GM21526 (cell line): ENCODE data around the gene WDR86.

Source experiments
- ATAC-seq: cut with Tn5 transposase; IDR thresholded peaks from one replicate; pipeline ENCODE4 v1.9.1; 2021; ENCODE audit warnings: moderate library complexity; ENCODE audit not compliant: unreplicated experiment, low FRiP score

The WDR86 gene

GRCh38 chr7:151440799-151441445 lies 31.1 kb upstream of the WDR86 start:
- ATAC-seq = no peak

DNA sequence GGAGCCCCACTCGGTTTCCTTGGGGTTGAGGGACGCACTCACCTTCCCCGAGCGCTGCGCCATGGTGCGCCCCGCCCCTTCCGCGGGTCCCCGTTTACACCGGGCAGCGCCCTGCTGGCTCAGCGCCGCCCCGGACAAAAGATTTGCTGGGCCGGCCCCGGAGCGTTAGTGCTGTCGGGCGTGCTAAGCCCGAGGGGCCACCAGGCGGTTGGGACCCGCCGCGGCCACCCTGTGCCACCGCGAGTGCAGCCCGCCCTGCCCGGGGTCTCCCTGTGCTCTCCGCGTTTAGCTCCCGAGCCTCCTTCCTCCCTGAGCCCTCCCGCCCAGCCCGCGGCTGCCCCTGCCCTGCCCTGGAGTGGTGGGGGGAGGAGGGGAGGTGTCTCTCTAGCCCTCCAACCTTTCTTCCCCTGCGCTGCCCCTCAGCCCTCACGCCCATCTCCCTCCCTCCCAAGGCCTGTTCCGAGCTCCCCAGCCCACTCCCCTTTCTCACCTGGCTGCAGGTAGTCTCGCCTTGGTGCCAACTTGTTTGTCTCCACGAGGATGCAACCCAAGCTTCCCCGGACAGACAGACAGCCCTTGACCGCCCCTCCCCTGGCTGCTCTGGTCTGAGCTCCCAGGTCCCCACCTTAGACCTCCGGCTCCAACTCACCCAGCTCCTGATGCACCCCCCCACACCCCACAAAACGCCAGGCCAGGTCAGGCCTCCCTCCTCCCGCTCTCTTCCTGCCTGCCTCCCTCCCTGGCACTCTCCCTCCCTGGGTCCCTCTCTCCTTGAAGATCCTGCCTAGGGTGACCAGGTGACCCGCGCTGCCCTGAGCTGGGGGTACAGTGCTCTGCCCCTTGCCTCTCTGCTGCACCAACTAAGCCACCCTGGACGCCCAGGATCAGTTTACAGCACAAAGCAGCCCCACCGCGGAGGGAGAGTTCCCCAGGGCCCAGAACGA lies 30.3 kb upstream of the WDR86 start, which contains the start of gene CRYGN:
Gene CRYGN (minus strand): TSS at position 287 of the 944 bp plus-strand sequence. CDS start 224 bp downstream, at position 63.
- ATAC-seq = no peak

DNA sequence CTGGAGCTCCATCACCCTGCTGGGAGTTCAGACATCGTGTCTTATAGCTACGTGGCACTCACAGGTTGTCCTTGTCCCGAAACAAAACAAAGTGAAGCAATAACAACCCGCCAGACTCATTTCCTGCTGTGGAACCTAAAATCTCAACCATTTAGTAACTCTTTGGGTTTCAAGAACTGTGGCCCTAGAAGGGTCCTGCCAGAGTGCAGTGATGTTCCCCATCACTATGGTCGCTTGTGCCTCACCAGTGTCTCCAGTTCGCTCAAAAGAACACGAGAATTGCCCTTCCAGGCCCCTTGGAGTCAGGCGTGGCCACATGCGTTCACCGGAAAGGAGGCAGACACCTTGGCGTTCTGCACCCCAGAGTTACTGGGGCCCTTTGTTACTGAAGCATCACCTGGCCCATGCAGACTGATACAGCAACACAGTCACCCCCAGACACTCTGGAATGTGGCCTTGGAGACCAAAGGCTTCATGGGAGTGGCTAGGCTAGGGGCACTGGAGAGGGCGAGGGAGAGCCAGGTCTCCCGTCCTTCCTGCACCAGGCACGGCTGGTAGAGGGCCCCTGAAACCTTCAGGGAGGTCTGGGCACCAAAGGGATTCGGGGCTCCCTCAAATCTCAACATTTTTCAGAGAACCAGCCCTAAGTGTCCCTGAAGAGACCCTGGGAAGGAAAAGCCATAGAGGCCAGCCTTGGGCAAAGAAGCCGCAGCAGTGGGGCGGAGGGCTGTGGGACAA lies 29.2 kb upstream of the WDR86 start:
- no peak for ATAC-seq

- ATAC-seq = no peak
These were observed 28.2 kb upstream of the WDR86 start for GRCh38 chr7:151437866-151438516.

GRCh38 chr7:151437159-151437553 lies 27.3 kb upstream of the WDR86 start:
- no peak for ATAC-seq

- ATAC-seq = no peak
These were observed 26.8 kb upstream of the WDR86 start for GRCh38 chr7:151436446-151437158.

DNA sequence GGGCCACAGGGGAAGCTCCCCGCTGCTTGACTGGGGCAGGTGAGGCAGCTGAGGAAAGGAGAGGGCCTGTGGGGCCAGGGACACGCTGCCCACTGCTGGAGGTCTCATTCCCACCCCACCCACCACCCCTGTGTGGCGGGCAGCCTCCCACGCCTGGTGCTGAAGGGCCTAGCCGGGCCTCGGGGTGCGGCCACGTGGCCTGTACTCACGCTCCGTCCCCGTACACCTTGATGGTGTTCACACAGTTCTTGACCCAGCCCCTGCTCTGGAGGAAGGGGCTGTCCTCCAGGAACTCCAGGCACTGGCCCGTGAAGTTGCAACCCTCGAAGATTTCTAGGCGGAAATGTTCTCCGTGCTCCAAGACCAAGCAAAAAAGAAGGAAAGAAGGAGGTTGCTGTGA lies 26.1 kb upstream of the WDR86 start:
- ATAC-seq = no peak

- ATAC-seq = no peak
These were observed 25.5 kb upstream of the WDR86 start for GRCh38 chr7:151435103-151435916.

- no peak for ATAC-seq
These were observed 24.7 kb upstream of the WDR86 start for GRCh38 chr7:151434549-151434948.

GRCh38 chr7:151433721-151434400 lies 24.0 kb upstream of the WDR86 start:
- no peak for ATAC-seq

DNA sequence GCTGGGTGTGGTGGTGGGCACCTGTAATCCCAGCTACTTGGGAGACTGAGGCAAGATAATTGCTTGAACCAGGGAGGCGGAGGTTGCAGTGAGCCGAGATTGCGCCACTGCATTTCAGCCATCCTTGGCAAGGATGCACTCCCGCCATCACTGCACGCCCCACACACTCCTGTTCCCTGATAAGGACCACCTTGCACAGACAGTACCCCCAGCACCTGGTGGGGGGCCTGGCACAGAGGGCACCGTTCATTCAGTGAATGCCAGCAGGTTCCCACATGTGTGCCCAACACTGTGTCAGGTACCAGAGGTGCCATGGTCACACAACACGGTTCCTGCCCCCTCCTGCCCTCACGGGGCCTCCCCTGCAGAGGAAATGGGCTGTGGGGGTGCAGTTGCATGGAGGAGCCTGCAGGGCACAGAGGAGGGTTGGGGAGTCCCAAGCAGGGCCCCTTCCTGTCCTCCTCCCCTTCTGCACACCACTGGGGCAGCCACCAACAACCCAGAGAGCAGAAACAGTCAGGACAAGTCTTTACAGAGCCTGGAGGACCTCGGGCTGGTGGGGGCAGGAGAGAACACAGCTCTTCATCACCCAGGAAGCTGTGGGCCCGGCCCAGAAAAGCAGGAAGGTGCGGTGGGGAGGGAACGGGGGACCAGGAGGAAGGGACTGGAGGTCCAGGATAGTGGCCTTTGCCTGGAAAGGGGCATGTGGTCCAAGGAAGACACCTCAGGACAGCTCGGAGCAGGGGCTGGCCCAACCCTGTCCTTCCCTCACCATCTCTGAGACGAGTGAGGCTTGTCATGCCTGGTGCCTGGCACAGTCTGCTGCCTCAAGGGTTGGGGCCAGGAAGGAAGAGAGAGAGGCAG lies 23.1 kb upstream of the WDR86 start:
- ATAC-seq = peak; percentile 66

- ATAC-seq = no peak
These were observed 22.0 kb upstream of the WDR86 start for GRCh38 chr7:151431768-151432311.

DNA sequence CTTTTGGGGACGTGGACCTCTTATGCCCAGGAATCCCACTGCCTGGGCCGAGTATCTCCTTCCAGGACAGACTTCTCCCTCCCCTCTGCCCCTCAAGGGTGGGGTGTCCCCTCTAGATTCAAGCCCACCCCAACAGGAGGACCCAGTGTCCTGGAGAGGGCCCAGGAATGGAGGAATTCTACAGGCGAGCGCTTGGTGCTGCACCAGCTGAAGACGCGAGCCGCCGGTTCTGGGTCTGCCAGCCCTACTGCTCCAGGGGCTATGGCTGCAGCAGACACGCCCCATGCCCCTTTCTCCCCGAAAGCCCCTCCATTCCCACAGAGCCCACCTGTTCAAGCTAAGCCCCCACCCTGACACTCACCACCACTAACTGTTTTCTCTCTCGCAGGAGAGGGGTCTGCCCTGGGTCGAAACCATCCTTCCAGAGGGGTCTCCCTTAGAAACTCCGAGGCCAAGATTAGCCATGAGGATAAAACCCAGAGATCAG lies 21.5 kb upstream of the WDR86 start:
- no peak for ATAC-seq

- no peak for ATAC-seq
These were observed 20.8 kb upstream of the WDR86 start for GRCh38 chr7:151430391-151431205.

DNA sequence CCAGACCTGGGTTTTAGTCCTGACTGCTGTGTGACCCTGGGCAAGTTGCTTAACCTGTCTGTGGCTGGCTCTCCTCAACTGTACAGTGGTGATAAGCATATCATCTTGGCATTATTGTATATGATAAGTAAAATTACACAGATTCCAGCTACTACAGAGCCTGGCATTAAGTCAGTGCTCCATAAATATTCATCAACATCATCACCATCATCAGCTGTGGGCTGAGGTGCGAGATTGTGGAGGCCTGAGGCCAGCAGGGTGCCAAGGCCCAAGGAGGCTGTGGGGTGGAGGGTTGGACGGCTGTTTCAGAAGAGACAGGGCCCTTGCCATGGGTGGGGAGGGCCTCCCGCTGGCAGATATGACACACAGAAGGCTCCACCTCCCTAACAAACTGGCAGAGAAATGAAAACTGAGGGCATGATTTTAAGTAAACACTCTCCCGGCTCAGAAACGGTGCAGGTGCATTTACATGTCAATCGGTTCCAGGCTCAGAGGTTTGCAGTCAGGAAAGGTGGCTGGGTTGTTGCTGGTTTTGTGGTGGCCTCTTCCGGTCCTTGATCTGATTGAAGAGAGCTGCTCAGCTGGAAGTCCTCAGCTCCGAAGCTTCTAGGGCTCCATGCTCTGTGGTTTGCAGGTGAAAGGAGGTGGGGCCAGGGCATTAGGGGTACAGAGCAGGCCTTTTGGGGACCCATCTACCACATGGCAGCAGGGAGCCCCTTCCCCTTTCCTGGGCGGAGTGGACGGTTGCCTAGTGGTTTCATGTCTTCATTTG lies 19.9 kb upstream of the WDR86 start:
- ATAC-seq = no peak

GRCh38 chr7:151429237-151429559 lies 19.4 kb upstream of the WDR86 start:
- no peak for ATAC-seq
